Prostate gland (tissue), 2 donors: ENCODE data around the gene MAFF. TPM values are rescaled to one million over a fixed set of nuclear protein-coding genes. Genes with fewer than 3 reads are reported as not detected.

ENCODE experiments used
- DNase-seq: peaks from one replicate; pipeline ENCODE4 v3.0.0-alpha.2; 2019; ENCODE audit warnings: low spot score
- H3K27ac ChIP-seq, 2 donors: fragments of 200-600 bp; sonication (generic); 2 replicates each; pipeline ENCODE4 v1.5.1; 2017 to 2019
- H3K27me3 ChIP-seq: fragments of 200-600 bp; sonication (generic); replicated peaks from 2 replicates; pipeline ENCODE4 v1.5.1; 2019; ENCODE audit not compliant: insufficient read depth
- H3K36me3 ChIP-seq, 2 donors: fragments of 200-600 bp; sonication (generic); 1 replicate in 1 of 2; 2 replicates in 1 of 2; pipeline versions ENCODE4 v1.5.1 to v1.8.1; 2017 to 2019
- H3K4me1 ChIP-seq: fragments of 200-600 bp; sonication (generic); replicated peaks from 2 replicates; pipeline ENCODE4 v1.5.1; 2019
- H3K4me3 ChIP-seq, 2 donors: fragments of 200-600 bp; sonication (generic); 2 replicates each; pipeline ENCODE4 v1.5.1; 2017 to 2019
- H3K9me3 ChIP-seq: fragments of 200-600 bp; sonication (generic); 2 replicates; pipeline ENCODE4 v1.5.1; 2017
- POLR2A ChIP-seq: fragments of 450-650 bp; IDR thresholded peaks from one replicate; pipeline ENCODE4 v1.6.1; 2016; ENCODE audit warnings: antibody characterized with exemption, mild to moderate bottlenecking
- POLR2AphosphoS5 ChIP-seq: sonication (generic); formaldehyde crosslinking; IDR thresholded peaks from one replicate; pipeline ENCODE4 v1.6.1; 2017; ENCODE audit warnings: antibody characterized with exemption
- WGBS: methylation state at CpG from one replicate; pipeline ENCODE4 v1.1.5; 2018; 5-methylcytosine and 5-hydroxymethylcytosine counted together
- intact Hi-C: fragments of 100-400 bp; cut with DNase I; formaldehyde crosslinking; loops from one replicate; pipeline ENCODE4 v1.14.2; 2022
- total RNA-seq, 2 donors: library from RNA; depleted of rRNA; stranded (reverse); fragments of >200 nt; gene quantifications; one replicate each; pipeline ENCODE4 v1.1.0, GENCODE V29; 2016
- TF ChIP-seq, protein P1 (sequence below), 4 experiments: fragments of 200-600 bp in 2 of 4; fragments of 450-650 bp in 2 of 4; sonication (generic) in 2 of 4; IDR thresholded peaks; 1 replicate in 3 of 4; 2 replicates in 1 of 4; pipeline ENCODE4 v1.5.1; 2016 to 2019; ENCODE audit warnings: antibody characterized with exemption in 4 of 4, mild to moderate bottlenecking in 2 of 4, moderate library complexity in 2 of 4

MAFF gene
- total RNA-seq, 2 donors from 2014 or later: 23.6 to 26.0 TPM

DNA sequence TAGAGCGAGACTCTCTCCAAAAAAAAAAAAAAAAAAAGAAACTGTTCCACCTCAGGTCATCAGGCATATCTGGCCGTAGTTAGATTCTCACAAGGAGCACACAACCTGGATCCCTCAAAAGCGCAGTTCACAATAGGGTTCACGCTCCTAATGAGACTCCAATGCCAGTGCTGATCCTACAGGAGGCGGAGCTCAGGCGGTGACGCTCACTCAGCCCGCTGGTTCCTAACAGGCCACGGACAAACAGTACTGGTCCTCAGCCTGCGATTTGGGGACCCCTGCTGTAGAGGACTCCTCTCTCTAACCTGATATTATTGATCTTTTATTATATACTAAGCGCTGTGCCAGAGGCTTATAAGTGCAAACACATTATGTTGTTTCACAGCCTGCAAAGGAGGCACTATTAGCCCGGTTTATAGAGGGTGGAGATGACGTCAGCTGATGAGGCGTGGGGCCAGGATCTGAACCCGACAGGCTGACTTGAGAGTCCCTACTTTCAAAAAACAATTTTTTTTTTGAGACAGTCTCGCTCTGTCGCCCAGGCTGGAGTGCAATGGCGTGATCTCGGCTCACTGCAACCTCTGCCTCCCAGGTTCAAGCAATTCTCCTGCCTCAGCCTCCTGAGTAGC is 4.9 kb upstream of the MAFF start:
- no peaks in the 10 kb centered on the region for H3K4me1 ChIP-seq
- no peak overlapping the region for H3K4me3 ChIP-seq
- intact Hi-C loops: no loop called here
- 45% methylated on average over 19 of the region's 19 CpGs for WGBS
- H3K36me3 ChIP-seq: no peaks in the 10 kb centered on the region
- no peaks in the 10 kb centered on the region for H3K27me3 ChIP-seq
- no peaks in the 10 kb centered on the region for H3K9me3 ChIP-seq
- peak overlapping the region; percentile 15 for H3K27ac ChIP-seq
- DNase-seq: peak; percentile 42
- TF ChIP-seq POLR2A (no peak), POLR2AphosphoS5 (peak; percentile 39)

DNA sequence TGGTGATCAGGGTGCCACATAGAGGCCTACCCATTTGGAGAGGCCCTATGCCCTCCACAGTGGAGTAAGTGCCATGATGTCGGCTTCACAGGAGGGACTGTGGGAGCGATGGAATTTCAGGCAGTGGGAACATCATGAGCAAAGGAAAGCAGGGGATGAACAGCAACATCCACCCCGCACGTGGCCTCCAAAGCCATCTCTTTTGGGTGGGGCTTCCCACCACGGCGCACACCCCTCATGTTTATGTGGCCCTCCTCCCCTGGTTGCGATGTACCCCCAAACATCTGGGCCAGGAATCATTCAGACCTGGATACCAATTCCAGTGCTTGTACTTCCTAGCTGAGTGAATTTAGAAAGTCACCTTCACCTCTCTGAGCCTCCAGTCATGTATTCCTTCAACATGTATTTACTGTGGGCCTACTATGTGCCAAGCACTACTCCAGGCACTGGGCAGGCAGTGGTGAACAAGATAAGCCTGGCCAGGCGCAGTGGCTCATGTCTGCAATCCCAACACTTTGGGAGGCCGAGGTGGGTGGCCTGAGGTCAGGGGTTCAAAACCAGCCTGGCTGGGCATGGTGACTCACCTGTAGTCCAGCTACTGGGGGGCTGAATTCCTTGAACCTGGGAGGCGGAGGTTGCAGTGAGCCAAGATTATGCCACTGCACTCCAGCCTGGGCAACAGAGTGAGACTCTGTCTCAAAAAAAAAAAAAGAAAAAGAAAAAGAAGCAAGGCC is 1.8 kb upstream of the MAFF start:
- Histone ChIP-seq H3K27me3 (no peaks in the 10 kb centered on the region), H3K4me3 (no peak overlapping the region), H3K4me1 (no peaks in the 10 kb centered on the region), H3K27ac (no peak overlapping the region), H3K36me3 (no peaks in the 10 kb centered on the region), H3K9me3 (no peaks in the 10 kb centered on the region)
- DNase-seq: no peak
- intact Hi-C loops: loop anchor here (5.0 kb wide), 2 partner anchors 72 to 117 kb away; partner anchors contain the start of genes CSNK1E and TMEM184B
- TF ChIP-seq POLR2AphosphoS5 (no peak), POLR2A (no peak)
- TF ChIP-seq, protein P1, sequence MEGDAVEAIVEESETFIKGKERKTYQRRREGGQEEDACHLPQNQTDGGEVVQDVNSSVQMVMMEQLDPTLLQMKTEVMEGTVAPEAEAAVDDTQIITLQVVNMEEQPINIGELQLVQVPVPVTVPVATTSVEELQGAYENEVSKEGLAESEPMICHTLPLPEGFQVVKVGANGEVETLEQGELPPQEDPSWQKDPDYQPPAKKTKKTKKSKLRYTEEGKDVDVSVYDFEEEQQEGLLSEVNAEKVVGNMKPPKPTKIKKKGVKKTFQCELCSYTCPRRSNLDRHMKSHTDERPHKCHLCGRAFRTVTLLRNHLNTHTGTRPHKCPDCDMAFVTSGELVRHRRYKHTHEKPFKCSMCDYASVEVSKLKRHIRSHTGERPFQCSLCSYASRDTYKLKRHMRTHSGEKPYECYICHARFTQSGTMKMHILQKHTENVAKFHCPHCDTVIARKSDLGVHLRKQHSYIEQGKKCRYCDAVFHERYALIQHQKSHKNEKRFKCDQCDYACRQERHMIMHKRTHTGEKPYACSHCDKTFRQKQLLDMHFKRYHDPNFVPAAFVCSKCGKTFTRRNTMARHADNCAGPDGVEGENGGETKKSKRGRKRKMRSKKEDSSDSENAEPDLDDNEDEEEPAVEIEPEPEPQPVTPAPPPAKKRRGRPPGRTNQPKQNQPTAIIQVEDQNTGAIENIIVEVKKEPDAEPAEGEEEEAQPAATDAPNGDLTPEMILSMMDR (IDR thresholded peaks at IDR 0.05): no peak
- WGBS: 83% methylated on average over 10 of the region's 10 CpGs

DNA sequence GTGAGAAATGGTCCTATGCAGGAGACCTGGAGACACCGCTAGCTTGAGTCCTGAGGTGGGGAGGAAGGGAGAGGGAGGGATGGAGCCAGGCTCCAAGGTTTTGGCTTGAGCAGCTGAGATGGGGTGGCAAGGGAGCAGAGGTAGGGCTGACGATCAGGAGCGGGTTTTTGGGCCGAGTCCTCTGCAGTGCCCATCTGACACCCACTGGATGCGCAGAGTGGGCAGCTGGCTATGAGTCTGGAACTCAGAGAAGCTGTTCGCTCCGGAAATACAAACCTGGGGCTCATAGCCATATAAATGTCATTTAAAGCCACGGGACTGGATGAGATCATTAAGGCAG is 453 bp upstream of the MAFF start:
- H3K4me1 ChIP-seq: no peaks in the 10 kb centered on the region
- intact Hi-C loops: loop anchor here (1.0 to 5.0 kb wide), 3 partner anchors 19 to 116 kb away; partner anchors contain the start of genes CSNK1E and TMEM184B
- no peaks in the 10 kb centered on the region for H3K27me3 ChIP-seq
- peak overlapping the region; percentile 96 to 100 for H3K27ac ChIP-seq
- TF ChIP-seq POLR2A (no peak), POLR2AphosphoS5 (no peak)
- TF ChIP-seq, protein P1 (IDR thresholded peaks at IDR 0.05): no peak
- no peaks in the 10 kb centered on the region for H3K9me3 ChIP-seq
- DNase-seq: no peak
- H3K4me3 ChIP-seq: peak overlapping the region; percentile 53 to 84
- WGBS: 18% methylated on average over 8 of the region's 8 CpGs
- no peaks in the 10 kb centered on the region for H3K36me3 ChIP-seq

DNA sequence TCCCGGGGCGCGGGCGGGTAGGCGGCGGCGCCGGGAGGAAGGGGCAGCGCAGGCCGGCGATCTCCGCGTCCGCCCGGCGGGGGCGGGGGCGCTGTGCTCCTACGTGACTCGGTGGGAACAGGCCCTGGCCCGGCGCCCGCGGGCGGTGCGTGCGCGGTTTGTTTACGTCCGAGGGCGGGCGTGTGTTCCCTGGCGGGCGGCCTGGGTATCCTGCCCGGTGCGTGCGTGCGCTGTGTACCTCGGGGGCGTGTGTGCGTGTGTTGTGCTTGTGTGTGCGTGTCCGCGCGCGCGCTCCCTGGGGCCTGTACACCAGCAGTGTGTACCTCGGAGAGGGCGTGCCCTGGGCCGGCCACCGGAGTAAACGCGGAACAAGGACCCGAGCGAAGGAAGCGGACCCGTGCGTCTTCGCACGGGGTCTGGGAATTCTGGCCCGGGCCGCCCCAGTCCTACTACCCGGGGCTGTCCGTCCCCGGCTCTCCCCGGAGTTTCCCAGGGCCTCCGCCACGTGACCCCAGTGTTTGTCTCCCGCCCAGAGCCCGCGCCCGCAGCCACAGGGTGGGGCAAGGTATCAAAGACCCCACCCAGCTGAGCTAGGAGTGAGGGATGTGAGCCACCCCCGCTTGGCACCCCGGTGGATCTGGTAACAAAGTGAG is 769 bp downstream of the MAFF start:
- WGBS: 0% methylated on average over 33 of the region's 74 CpGs
- H3K36me3 ChIP-seq: no peaks in the 10 kb centered on the region
- peak overlapping the region; percentile 53 to 84 for H3K4me3 ChIP-seq
- no peaks in the 10 kb centered on the region for H3K27me3 ChIP-seq
- peak; percentile 93 for DNase-seq
- no peaks in the 10 kb centered on the region for H3K4me1 ChIP-seq
- no peaks in the 10 kb centered on the region for H3K9me3 ChIP-seq
- peak; percentile 64 for TF ChIP-seq POLR2AphosphoS5
- TF ChIP-seq, protein P1 (IDR thresholded peaks at IDR 0.05): peak in 3 of 4 experiments; percentile 19 to 71 (median 47)
- peak; percentile 37 for TF ChIP-seq POLR2A
- intact Hi-C loops: loop anchor here (5.0 kb wide), 2 partner anchors 70 to 115 kb away; partner anchors contain the start of genes CSNK1E and TMEM184B
- peak overlapping the region; percentile 96 to 100 for H3K27ac ChIP-seq
